Activated naive CD4-positive, alpha-beta T cell treated with anti-CD3 and anti-CD28 coated beads, Interleukin-2, amount 50 U/mL, for 16 hours (primary cell): ENCODE measurements around the gene MEN1.

Experiments
- DNase-seq: peaks from one replicate; pipeline ENCODE4 v3.0.0-alpha.2; 2020

The MEN1 gene

GRCh38 chr11:64778223-64778472 lies 32.2 kb downstream of the MEN1 start:
- DNase-seq: no peak

GRCh38 chr11:64777449-64778222 lies 32.7 kb downstream of the MEN1 start:
- peak; percentile 83 for DNase-seq

- no peak for DNase-seq
Measured at GRCh38 chr11:64776875-64777274, 33.5 kb downstream of the MEN1 start.

- no peak for DNase-seq
Measured at GRCh38 chr11:64776425-64776824, 33.9 kb downstream of the MEN1 start.

- DNase-seq: no peak
Measured at GRCh38 chr11:64774144-64774543, 36.2 kb downstream of the MEN1 start.

- DNase-seq: no peak
Measured at GRCh38 chr11:64772303-64773018, 37.9 kb downstream of the MEN1 start.

- no peak for DNase-seq
Measured at GRCh38 chr11:64771861-64772260, 38.5 kb downstream of the MEN1 start.

GRCh38 chr11:64770120-64770519 lies 40.2 kb downstream of the MEN1 start:
- DNase-seq: no peak

- no peak for DNase-seq
Measured at GRCh38 chr11:64769283-64769682, 41.1 kb downstream of the MEN1 start.

- no peak for DNase-seq
Measured at GRCh38 chr11:64768300-64768694, 42.1 kb downstream of the MEN1 start.

GRCh38 chr11:64767344-64768299 lies 42.7 kb downstream of the MEN1 start:
- DNase-seq: peak; percentile 80

- DNase-seq: no peak
Measured at GRCh38 chr11:64766881-64767280, 43.5 kb downstream of the MEN1 start.

- DNase-seq: no peak
Measured at GRCh38 chr11:64765851-64766665, 44.3 kb downstream of the MEN1 start.

- no peak for DNase-seq
Measured at GRCh38 chr11:64765291-64765850, 45.0 kb downstream of the MEN1 start.

GRCh38 chr11:64764753-64765152 lies 45.6 kb downstream of the MEN1 start:
- no peak for DNase-seq

GRCh38 chr11:64764040-64764611 lies 46.2 kb downstream of the MEN1 start:
- DNase-seq: peak; percentile 55

GRCh38 chr11:64763526-64764039 lies 46.8 kb downstream of the MEN1 start:
- no peak for DNase-seq

- DNase-seq: no peak
Measured at GRCh38 chr11:64762674-64763525, 47.5 kb downstream of the MEN1 start.

GRCh38 chr11:64762277-64762673 lies 48.1 kb downstream of the MEN1 start:
- DNase-seq: no peak

- no peak for DNase-seq
Measured at GRCh38 chr11:64760759-64761420, 49.5 kb downstream of the MEN1 start.
